ENCODE results near the gene AMIGO2.

AMIGO2 gene

DNA sequence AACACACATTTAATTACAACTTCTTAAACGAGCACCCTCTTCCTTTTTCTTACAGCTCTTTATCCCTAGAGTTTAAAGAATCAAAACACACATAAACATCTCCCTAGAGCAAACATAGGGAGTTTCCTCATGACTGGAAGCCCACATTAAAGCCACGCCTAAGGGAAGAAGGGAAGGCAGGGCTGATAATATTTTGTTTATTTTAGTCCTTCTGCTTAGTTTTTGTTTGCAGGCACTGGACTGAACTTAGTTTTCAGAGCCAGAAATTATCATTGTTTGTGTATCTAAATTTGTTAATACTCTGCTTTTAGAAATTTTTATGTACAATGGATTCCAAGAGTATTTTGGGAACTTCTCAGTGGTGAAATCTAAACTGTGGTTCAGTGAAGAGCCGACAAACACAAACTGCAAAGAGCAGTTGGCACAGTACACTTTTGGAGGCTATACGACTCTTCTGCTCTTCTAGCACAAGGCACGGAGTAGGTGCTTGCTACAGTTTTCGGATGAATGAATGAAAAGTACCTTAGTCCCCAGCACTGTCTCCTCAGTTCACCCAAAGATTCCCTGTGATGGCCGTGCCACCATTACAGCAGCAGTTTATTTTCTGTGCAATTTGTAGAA is 17.6 kb upstream of the AMIGO2 start:
- DNase-seq = no peak

- DNase-seq = no peak
Observed at GRCh38 chr12:47095446-47096236, 15.9 kb upstream of the AMIGO2 start.

DNA sequence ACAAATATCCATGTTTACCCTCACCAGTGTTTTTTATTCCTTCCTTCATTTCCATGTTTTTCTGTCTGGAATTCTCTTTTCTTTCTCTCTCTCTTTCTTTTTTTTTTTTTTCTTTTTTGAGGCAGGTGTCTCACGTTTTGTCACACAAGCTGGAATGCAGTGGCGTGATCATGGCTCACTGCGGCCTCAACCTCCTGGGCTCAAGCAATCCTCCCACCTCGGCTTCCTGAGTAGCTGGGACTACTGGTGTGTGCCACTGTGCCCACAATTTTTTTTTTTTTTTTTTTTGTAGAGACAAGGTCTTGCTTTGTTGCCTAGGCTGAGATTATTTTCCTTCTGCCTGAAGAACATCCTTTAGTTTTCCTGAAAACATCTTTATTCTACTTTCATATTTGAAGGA is 15.0 kb upstream of the AMIGO2 start:
- no peak for DNase-seq

- DNase-seq = no peak
Observed at GRCh38 chr12:47091009-47091408, 11.2 kb upstream of the AMIGO2 start.

- DNase-seq = no peak
Observed at GRCh38 chr12:47088021-47088944, 8.5 kb upstream of the AMIGO2 start.

- DNase-seq = no peak
Observed at GRCh38 chr12:47087088-47087688, 7.4 kb upstream of the AMIGO2 start.

DNA sequence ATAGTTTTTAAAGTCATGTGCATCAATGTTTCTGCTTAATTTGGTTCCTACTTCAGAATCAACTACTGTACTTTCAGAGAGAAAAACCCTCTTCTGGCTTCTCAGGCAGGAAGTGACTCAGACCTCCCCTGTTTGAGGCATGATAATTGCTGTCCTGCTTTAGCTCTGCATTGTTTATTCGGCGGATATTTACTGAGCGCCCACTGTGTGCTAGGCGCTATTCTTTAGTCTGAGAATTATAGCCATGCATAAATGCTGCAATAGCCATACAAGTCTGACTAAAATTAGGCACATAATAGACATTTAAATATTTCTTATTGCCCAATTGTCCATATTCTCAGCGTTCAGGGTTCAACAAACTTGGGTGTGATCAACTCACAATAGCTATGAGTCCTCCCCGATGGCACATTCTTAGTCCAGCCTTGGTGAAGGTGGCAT is 6.1 kb upstream of the AMIGO2 start:
- DNase-seq = no peak

- DNase-seq = no peak
Observed at GRCh38 chr12:47084172-47084571, 4.4 kb upstream of the AMIGO2 start.

DNA sequence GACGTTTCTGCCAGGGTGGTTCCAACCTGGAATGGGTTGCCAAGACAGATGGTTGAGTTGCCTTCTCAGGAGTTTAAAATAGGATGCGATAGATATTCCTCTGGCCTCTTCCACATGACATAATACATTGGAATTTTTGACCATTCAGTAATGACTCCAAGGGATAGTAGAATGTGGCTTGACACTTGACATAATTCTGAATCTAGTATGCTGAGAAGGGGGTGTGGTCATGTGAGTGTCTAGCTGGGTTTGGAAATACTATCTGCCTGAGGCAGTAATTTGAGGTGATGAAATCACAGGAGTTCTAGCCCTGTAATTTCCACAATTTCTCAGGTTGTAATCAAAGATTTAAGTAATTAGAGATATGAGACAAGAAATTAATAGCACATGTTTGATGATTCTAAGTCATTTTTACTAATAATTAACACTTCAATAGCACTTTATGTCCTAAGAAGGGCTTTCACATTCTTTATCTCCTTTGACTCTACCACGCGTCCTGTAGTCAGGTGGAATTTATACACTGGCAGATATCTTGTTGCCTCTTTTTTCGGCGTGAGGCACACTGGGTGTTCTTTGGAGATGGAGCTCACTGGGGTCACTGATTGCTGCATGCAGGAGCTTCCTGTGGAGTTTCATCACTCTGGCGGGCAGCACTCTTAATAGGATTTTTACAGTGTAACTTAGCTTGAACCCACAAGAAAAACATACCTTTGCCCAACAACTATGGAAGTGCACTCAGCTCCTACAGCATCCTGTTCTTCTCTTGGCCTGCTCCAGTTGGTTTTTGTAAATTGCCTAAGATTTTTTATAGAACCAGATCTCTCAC is 3.2 kb upstream of the AMIGO2 start:
- no peak for DNase-seq

GRCh38 chr12:47082283-47082682 is 2.5 kb upstream of the AMIGO2 start:
- DNase-seq = no peak

DNA sequence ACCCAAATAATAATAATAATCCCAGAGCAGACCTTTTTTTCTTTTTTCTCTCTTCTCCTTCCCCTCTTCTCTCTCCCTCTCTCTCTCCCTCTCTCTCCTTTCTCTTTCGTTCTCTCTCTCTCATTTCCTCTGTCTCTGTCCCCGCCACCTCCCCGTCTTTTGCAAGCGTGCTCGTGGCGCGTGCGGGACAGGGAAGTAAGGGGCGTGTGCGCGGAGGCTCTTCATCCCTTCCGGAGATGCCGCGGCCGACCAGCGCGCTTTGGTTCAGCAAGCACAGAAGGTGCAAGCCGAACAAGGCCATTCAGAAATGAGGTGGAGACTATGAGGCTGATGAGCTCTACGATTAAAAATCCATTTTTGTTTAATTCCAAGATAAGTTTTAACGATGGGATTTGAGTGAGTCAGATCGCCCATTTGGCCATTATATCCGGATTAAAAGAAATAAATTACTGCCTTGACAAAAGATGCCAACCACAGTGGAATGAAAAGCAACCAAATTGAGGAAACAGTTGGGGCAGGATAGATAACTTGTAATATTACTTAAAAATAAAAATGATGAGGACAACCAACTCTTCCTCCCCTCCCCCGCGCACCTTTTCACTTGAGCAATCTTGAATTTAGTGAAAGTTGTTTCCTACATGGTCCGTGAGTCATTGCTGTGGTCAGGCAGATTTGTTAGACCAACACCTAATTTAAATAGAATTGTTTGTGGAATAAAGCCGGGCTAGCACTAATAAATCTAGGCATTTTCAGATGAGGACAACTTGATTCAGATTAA is 1.2 kb upstream of the AMIGO2 start:
- DNase-seq = peak; percentile 47

DNA sequence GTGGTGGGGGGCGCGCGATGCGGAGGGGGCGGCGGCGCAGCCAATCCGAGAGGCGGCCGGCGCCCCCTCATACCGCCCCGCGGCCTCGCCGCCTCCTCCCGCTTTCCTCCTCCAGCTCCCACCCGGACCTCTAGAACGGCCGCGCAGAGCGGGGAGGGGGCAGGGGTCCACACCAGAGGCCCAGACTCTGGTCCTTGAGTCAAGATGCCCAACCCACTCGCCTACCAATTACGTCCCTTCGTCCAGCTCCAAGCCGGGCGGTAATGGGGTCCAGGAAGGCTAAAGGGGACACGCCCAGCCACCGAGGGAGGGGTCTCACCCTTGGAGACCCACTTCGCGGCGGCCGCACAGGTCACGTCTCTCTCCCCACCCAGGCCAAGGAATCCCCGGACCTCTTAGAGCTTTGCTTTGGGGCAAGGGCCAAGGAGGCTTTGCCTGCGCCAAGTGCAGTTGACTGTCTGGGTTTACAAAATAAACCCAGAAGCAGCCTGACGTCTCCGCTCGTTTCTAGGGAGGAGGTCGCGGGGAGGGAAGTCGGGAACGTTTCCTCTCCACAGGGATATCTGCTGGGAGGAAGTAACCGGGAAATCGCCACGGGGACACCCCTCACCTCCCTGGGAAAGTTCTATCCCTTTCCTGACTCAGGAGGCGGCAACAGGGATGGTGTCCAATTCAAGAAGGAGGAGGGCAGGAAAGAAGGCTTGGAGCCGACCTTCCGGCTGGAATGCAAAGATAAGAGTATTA is 394 bp upstream of the AMIGO2 start:
- DNase-seq = peak; percentile 51

GRCh38 chr12:47078733-47079467 is 859 bp downstream of the AMIGO2 start:
- DNase-seq = no peak

DNA sequence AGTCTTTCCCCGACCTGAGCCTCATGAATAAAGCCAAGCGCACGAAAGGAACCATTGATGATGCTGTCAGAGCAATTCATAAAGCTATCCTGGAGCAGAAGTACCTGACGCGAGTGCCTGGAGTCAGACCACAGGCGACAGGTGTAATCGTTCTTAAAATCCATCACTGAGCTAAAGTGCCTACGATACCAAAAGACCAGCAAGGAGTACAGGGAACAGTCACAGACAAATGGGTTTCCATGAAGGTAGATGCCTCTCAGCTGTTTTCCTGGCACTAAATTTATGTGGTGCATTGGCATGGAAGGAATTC is 1.7 kb downstream of the AMIGO2 start:
- no peak for DNase-seq

DNA sequence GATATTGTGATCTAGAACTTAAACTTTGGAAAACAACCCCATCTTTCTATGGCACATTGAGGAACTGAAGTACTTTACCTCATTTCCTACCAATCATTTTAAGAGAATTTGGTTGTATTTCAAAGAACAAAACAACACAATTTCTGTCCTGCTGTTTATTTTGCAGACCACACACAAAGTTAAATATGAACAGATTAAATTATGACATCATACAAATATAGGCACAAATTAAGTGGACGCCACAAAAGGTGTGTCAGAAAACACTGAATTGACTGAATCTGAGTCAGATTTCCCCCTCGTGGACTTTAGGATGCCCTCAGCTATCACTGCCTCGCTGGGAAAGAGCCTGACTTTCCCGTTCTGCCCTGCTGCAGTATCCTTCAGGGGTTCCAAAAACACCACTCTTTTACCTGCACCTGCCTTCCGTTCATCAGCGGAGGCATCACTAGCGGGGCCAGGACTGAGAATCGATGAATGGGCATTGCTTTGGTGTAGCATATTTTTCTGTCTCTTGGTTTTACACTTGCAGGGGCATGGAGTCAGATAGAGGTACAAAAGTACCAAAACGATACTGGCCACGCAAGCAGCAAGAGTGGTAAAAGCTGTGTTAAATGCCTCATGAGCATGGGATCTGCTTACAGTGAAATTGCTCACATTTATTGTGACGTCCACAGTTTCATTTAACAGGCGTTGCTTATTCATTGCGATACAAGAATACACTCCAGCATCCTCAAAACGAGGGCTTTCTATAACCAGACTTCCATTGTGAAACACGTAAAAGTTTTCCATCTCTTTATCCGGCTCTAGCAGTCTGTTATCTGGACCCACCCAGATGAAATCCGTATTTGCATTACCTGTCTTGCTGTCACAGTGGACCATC is 2.3 kb downstream of the AMIGO2 start:
- no peak for DNase-seq

- no peak for DNase-seq
Observed at GRCh38 chr12:47075192-47076084, 4.3 kb downstream of the AMIGO2 start.

GRCh38 chr12:47074757-47075156 is 5.0 kb downstream of the AMIGO2 start:
- no peak for DNase-seq

GRCh38 chr12:47073951-47074350 is 5.8 kb downstream of the AMIGO2 start:
- DNase-seq = no peak

Data from activated CD4-positive, CD25-positive, alpha-beta regulatory T cell treated with anti-CD3 and anti-CD28 coated beads, Interleukin-2, amount 50 U/mL, for 72 hours (primary cell).